Measurements from ENCODE around the gene TMPRSS12. TPM values are rescaled to one million over a fixed set of nuclear protein-coding genes. Genes with fewer than 3 reads are reported as not detected.
"Not testable (repeated sequence)": the region's sequence is repeated elsewhere in the genome, so short reads cannot be mapped to it uniquely, and the experiment has no call there.

Gene TMPRSS12
- total RNA-seq, 1 experiment from 2014 or later, result not detected

- H3K36me3 ChIP-seq (ENCODE audit: control insufficient read depth, insufficient read depth, low read length), result no peaks in the 10 kb centered on the region
- H3K4me1 ChIP-seq (ENCODE audit: control insufficient read depth, insufficient read depth, low read length), result no peaks in the 10 kb centered on the region
- TF ChIP-seq SIN3A (IDR thresholded peaks at IDR 0.05; ENCODE audit: borderline replicate concordance, insufficient read depth, low read depth, low read length) (no peak), REST (IDR thresholded peaks at IDR 0.05; ENCODE audit: insufficient read depth in 1 of 2, low read depth in 2 of 2, low read length in 1 of 2) (no peak), POLR2AphosphoS5 (IDR thresholded peaks at IDR 0.05; ENCODE audit: low read depth, low read length) (no peak), CTCF (IDR thresholded peaks at IDR 0.05) (no peak), TCF7L2 (IDR thresholded peaks at IDR 0.05; ENCODE audit: low read depth, low read length) (no peak)
- ChIA-PET CTCF (no interaction called here), POLR2A (no interaction called here)
- DNase-seq (ENCODE audit: low read depth, low spot score) (no peak), ATAC-seq (no peak)
- no peaks in the 10 kb centered on the region for H3K27me3 ChIP-seq (ENCODE audit: control insufficient read depth, insufficient read depth, low read length)
- in situ Hi-C loops (cut with HindIII; ENCODE audit: low pct_unique_long_range_greater_than_20kb, low sequenced_read_pairs) (no loop called here), intact Hi-C loops (cut with micrococcal nuclease; ENCODE audit: unreplicated experiment) (no loop called here)
- peaks cover 12% of the 10 kb centered on the region; the same call in 1 of the 2 replicates for H3K9me3 ChIP-seq (ENCODE audit: control insufficient read depth, insufficient read depth, low read depth, low read length)
- BruUV-seq (replicated peaks), result no TSS peak
- H3K27ac ChIP-seq (ENCODE audit: low read length), result no peak overlapping the region
- H3K4me3 ChIP-seq (ENCODE audit: low read depth in 2 of 2, low read length in 2 of 2), result no peak overlapping the region
These were observed 39.4 kb upstream of the TMPRSS12 start for GRCh38 chr12:50803230-50803875.

GRCh38 chr12:50806176-50806575, 36.5 kb upstream of the TMPRSS12 start:
- no TSS peak for BruUV-seq (replicated peaks)
- in situ Hi-C loops (cut with HindIII; ENCODE audit: low pct_unique_long_range_greater_than_20kb, low sequenced_read_pairs), result no loop called here
- CTCF ChIA-PET, result no interaction called here
- TF ChIP-seq SIN3A (IDR thresholded peaks at IDR 0.05; ENCODE audit: borderline replicate concordance, insufficient read depth, low read depth, low read length) (no peak), REST (IDR thresholded peaks at IDR 0.05; ENCODE audit: insufficient read depth in 1 of 2, low read depth in 2 of 2, low read length in 1 of 2) (no peak), CTCF (IDR thresholded peaks at IDR 0.05) (no peak), POLR2AphosphoS5 (IDR thresholded peaks at IDR 0.05; ENCODE audit: low read depth, low read length) (no peak), TCF7L2 (IDR thresholded peaks at IDR 0.05; ENCODE audit: low read depth, low read length) (no peak)
- ATAC-seq (no peak), DNase-seq (ENCODE audit: low read depth, low spot score) (no peak)
- intact Hi-C loops (cut with micrococcal nuclease; ENCODE audit: unreplicated experiment), result no loop called here
- no peak overlapping the region for H3K4me3 ChIP-seq (ENCODE audit: low read depth in 2 of 2, low read length in 2 of 2)
- peaks cover 3% of the 10 kb centered on the region for H3K36me3 ChIP-seq (ENCODE audit: control insufficient read depth, insufficient read depth, low read length)
- no peak overlapping the region for H3K27ac ChIP-seq (ENCODE audit: low read length)
- H3K27me3 ChIP-seq (ENCODE audit: control insufficient read depth, insufficient read depth, low read length), result no peaks in the 10 kb centered on the region
- POLR2A ChIA-PET, result interaction anchor here (0.7 kb wide), 1 partner anchor 52 kb away, joined by 5 read pairs; no protein-coding TSS in a partner anchor
- H3K9me3 ChIP-seq (ENCODE audit: control insufficient read depth, insufficient read depth, low read depth, low read length), result no peaks in the 10 kb centered on the region
- no peaks in the 10 kb centered on the region for H3K4me1 ChIP-seq (ENCODE audit: control insufficient read depth, insufficient read depth, low read length)

- CTCF ChIA-PET; POLR2A ChIA-PET; in situ Hi-C loops (cut with HindIII; ENCODE audit: low pct_unique_long_range_greater_than_20kb, low sequenced_read_pairs); H3K4me1 ChIP-seq (ENCODE audit: control insufficient read depth, insufficient read depth, low read length); H3K9me3 ChIP-seq (ENCODE audit: control insufficient read depth, insufficient read depth, low read depth, low read length); H3K27ac ChIP-seq (ENCODE audit: low read length); H3K4me3 ChIP-seq (ENCODE audit: low read depth in 2 of 2, low read length in 2 of 2); H3K27me3 ChIP-seq (ENCODE audit: control insufficient read depth, insufficient read depth, low read length); intact Hi-C loops (cut with micrococcal nuclease; ENCODE audit: unreplicated experiment); ATAC-seq; BruUV-seq (replicated peaks); DNase-seq (ENCODE audit: low read depth, low spot score): not testable (repeated sequence)
- peaks cover 19% of the 10 kb centered on the region for H3K36me3 ChIP-seq (ENCODE audit: control insufficient read depth, insufficient read depth, low read length)
These were observed 33.6 kb upstream of the TMPRSS12 start for GRCh38 chr12:50809131-50809530.
